ENCODE measurements around the gene BEST4. TPM values are rescaled to one million over a fixed set of nuclear protein-coding genes. Genes with fewer than 3 reads are reported as not detected.

The BEST4 gene
- 0.33 TPM in 1 of 2 replicates, not detected in the other for total RNA-seq

GRCh38 chr1:44788120-44788860, at the start of gene BEST4:
Gene BEST4 (minus strand): TSS chr1:44788170. CDS start chr1:44787705, 465 bp downstream.

DNA sequence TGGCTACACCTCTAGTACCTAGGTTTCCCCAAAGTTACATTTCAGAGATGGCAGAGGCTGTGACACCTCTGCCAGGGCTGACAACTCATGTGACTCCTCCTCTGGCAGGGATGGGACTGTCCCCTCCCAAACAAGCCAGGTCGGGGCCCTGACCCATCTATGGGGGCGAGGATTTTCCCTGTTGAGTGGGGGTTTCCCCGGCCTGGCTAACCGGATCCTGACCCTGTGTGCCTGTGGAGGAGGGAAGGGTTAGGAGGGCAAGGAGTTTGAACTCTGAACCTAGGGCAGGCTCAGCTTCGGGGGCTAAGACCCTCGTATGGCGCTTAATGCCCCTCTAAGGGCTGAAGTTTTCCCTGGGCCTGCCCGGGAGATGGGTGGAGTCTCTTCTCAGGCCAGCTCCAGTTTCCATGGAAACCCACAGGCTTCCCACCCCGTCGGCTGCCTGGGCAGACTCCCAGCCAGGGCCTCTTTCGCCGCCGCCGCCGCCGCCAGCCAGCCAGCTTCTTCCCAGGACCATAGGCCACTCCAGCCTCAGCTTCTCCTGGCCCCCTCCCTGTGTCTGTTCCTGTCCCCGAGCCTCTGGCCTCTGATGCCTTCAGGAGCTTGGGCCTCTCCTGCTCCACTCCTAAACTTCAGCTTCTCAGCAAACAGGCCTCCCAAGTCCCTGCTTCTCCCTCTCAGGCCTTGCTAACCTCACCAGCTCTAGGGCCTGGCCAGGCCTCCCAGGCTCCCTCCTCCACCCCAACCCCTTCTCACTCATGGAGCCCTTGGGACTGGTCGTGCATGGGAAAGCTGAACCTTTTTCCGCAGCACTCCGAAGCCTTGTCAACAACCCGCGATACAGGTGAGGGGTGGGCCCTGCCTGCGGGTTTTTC, 20.3 kb upstream of the BEST4 start, which contains the start of gene BTBD19:
Gene BTBD19 (plus strand): TSS at position 461 of the 875 bp plus-strand sequence. CDS start 298 bp downstream, at position 759.

GRCh38 chr1:44806704-44807363, 18.9 kb upstream of the BEST4 start, which contains the start of gene DYNLT4:
Gene DYNLT4 (minus strand): TSS chr1:44807351. CDS start chr1:44806668, 683 bp downstream.

GRCh38 chr1:44799770-44800584, 12.0 kb upstream of the BEST4 start, which contains the start of gene PLK3:
Gene PLK3 (plus strand): TSS chr1:44800377. CDS start chr1:44800464, 87 bp downstream.

DNA sequence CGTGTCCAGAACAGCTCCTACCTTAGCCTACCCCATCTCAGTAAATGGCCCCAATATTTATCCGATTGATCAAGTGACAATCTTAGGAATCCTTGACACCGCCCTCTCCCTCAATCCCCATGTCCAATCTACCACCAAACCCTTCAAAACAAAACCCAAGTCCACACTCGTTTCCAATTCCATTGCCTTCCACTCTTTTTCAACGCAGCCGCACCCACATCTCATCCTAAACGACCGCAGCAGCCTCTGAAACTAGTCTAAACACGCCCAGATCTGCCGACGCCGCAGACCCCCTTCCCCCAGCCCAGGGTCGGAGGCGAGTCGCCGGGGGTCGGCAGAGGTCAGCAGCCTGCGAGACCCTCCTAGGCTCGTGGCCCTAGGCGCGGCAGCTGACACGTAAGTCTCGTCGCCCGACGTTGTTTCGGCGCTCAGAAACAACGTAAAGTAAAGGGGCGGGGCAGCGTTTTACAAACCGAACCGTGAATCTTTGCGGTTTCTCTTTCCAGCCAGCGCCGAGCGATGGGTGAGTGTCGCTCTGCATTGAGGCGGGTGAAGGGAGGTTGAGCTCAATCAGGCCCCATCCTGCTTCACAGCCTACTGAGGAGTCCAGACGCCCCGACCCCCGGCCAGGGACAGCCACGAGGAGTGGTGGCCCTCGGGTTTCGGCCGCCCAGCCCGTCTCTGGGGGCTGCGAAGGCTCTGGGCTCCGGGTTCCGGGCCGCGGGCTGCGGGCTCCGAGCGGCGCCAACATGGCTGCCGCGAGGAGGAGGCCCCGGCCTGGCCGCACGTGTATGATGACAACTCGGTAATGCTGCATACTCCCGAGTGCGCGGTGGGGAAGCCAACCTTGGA, 12.7 kb downstream of the BEST4 start, which contains the start of gene RPS8:
Gene RPS8 (plus strand): TSS at position 463 of the 852 bp plus-strand sequence. CDS start 57 bp downstream, at position 520.

GRCh38 chr1:44739307-44740178, 48.4 kb downstream of the BEST4 start, which contains the start of gene KIF2C:
Gene KIF2C (plus strand): TSS chr1:44739837. CDS start chr1:44739933, 96 bp downstream.

Other genes with a start within 250 kb of the BEST4 start
- 6.3 and 8.6 TPM in 2 replicates for gene TMEM53, start 113.7 kb downstream of the BEST4 start, total RNA-seq
- 1.3 and 5.0 TPM in 2 replicates for gene ARMH1, start 113.5 kb downstream of the BEST4 start, total RNA-seq
- gene RNU5D-1, start 57.0 kb downstream of the BEST4 start, total RNA-seq: not detected in 2 replicates
- 2.2 and 52.5 TPM in 2 replicates for gene KIF2C, start 48.3 kb downstream of the BEST4 start, total RNA-seq
- gene RPS8, start 12.6 kb downstream of the BEST4 start, total RNA-seq: 1,101 and 2,066 TPM in 2 replicates
- 14.4 and 32.7 TPM in 2 replicates for gene PLK3, start 12.2 kb upstream of the BEST4 start, total RNA-seq
- not detected in 2 replicates for gene DYNLT4, start 19.2 kb upstream of the BEST4 start, total RNA-seq
- gene BTBD19, start 20.4 kb upstream of the BEST4 start, total RNA-seq: 3.9 and 10.1 TPM in 2 replicates
- 0.33 and 0.73 TPM in 2 replicates for gene PTCH2, start 55.1 kb upstream of the BEST4 start, total RNA-seq
- gene EIF2B3, start 198.4 kb upstream of the BEST4 start, total RNA-seq: 32.6 and 62.1 TPM in 2 replicates
- 36.6 and 48.6 TPM in 2 replicates for gene HECTD3, start 223.2 kb upstream of the BEST4 start, total RNA-seq
- gene UROD, start 224.1 kb upstream of the BEST4 start, total RNA-seq: 193 and 219 TPM in 2 replicates